ENCODE measurements around the gene SGK1. TPM values are rescaled to one million over a fixed set of nuclear protein-coding genes. Genes with fewer than 3 reads are reported as not detected.
"Not testable (repeated sequence)": the region's sequence is repeated elsewhere in the genome, so short reads cannot be mapped to it uniquely, and the experiment has no call there.

Gene SGK1
- total RNA-seq, 2 donors from 2014 or later, result 9.7 to 13.0 TPM

GRCh38 chr6:134211297-134211696 is 106.6 kb downstream of the SGK1 start:
- DNase-seq, result no peak
- Histone ChIP-seq H3K36me3 (ENCODE audit: control insufficient read depth, insufficient read depth, low read length) (no peaks in the 10 kb centered on the region), H3K4me3 (ENCODE audit: low read length) (no peak overlapping the region), H3K27me3 (ENCODE audit: control insufficient read depth, insufficient read depth, low read length, poor library complexity, severe bottlenecking) (no peaks in the 10 kb centered on the region), H3K9ac (ENCODE audit: extremely low read depth, low read length, poor library complexity, severe bottlenecking) (no peak overlapping the region), H3K9me3 (ENCODE audit: control insufficient read depth, low read length) (no peaks in the 10 kb centered on the region), H3K4me1 (ENCODE audit: control insufficient read depth, insufficient read depth, low read length) (no peaks in the 10 kb centered on the region), H3K27ac (ENCODE audit: low read depth, low read length) (no peak overlapping the region)
- H3K27me3 Mint-ChIP-seq (ENCODE audit: insufficient read depth), result no peaks in the 10 kb centered on the region
- 89 to 96% methylated on average over 1 to 3 of the region's 3 CpGs for WGBS, 2 experiments (ENCODE audit: insufficient coverage in 1 of 2, insufficient read length in 1 of 2)
- no peak for TF ChIP-seq CTCF (conservative IDR thresholded peaks at IDR 0.05)
- H3K4me3 Mint-ChIP-seq, result no peak overlapping the region
- no peaks in the 10 kb centered on the region for H3K4me1 Mint-ChIP-seq
- H3K36me3 Mint-ChIP-seq (ENCODE audit: low read depth), result no peaks in the 10 kb centered on the region
- H3K9me3 Mint-ChIP-seq, result no peaks in the 10 kb centered on the region
- H3K27ac Mint-ChIP-seq, result no peak overlapping the region

GRCh38 chr6:134207421-134207820 is 110.5 kb downstream of the SGK1 start:
- no peak overlapping the region for H3K9ac ChIP-seq (ENCODE audit: extremely low read depth, low read length, poor library complexity, severe bottlenecking)
- no peak overlapping the region for H3K27ac ChIP-seq (ENCODE audit: low read depth, low read length)
- Mint-ChIP-seq H3K4me1 (no peaks in the 10 kb centered on the region), H3K27me3 (ENCODE audit: insufficient read depth) (no peaks in the 10 kb centered on the region), H3K9me3 (peaks cover 4% of the 10 kb centered on the region), H3K4me3 (no peak overlapping the region), H3K36me3 (ENCODE audit: low read depth) (no peaks in the 10 kb centered on the region), H3K27ac (no peak overlapping the region)
- no peaks in the 10 kb centered on the region for H3K27me3 ChIP-seq (ENCODE audit: control insufficient read depth, insufficient read depth, low read length, poor library complexity, severe bottlenecking)
- no peaks in the 10 kb centered on the region for H3K36me3 ChIP-seq (ENCODE audit: control insufficient read depth, insufficient read depth, low read length)
- no peak for DNase-seq
- WGBS, 2 experiments (ENCODE audit: insufficient coverage in 1 of 2, insufficient read length in 1 of 2), result 93 to 100% methylated on average over 2 to 4 of the region's 4 CpGs
- no peak overlapping the region for H3K4me3 ChIP-seq (ENCODE audit: low read length)
- TF ChIP-seq CTCF (conservative IDR thresholded peaks at IDR 0.05), result no peak
- no peaks in the 10 kb centered on the region for H3K4me1 ChIP-seq (ENCODE audit: control insufficient read depth, insufficient read depth, low read length)
- peaks cover 3% of the 10 kb centered on the region for H3K9me3 ChIP-seq (ENCODE audit: control insufficient read depth, low read length)

- Mint-ChIP-seq H3K9me3 (peaks cover 4% of the 10 kb centered on the region), H3K4me3 (no peak overlapping the region), H3K36me3 (ENCODE audit: low read depth) (no peaks in the 10 kb centered on the region), H3K4me1 (peaks cover 1% of the 10 kb centered on the region), H3K27ac (no peak overlapping the region), H3K27me3 (ENCODE audit: insufficient read depth) (no peaks in the 10 kb centered on the region)
- H3K27ac ChIP-seq (ENCODE audit: low read depth, low read length), result no peak overlapping the region
- no peaks in the 10 kb centered on the region for H3K36me3 ChIP-seq (ENCODE audit: control insufficient read depth, insufficient read depth, low read length)
- no peak for TF ChIP-seq CTCF (conservative IDR thresholded peaks at IDR 0.05)
- H3K4me3 ChIP-seq (ENCODE audit: low read length), result no peak overlapping the region
- no peaks in the 10 kb centered on the region for H3K27me3 ChIP-seq (ENCODE audit: control insufficient read depth, insufficient read depth, low read length, poor library complexity, severe bottlenecking)
- no peaks in the 10 kb centered on the region for H3K4me1 ChIP-seq (ENCODE audit: control insufficient read depth, insufficient read depth, low read length)
- H3K9ac ChIP-seq (ENCODE audit: extremely low read depth, low read length, poor library complexity, severe bottlenecking), result no peak overlapping the region
- WGBS, 2 experiments (ENCODE audit: insufficient coverage in 1 of 2, insufficient read length in 1 of 2), result 95 to 100% methylated on average over 4 of the region's 4 CpGs
- no peak for DNase-seq
- H3K9me3 ChIP-seq (ENCODE audit: control insufficient read depth, low read length), result peaks cover 3% of the 10 kb centered on the region
Observed at GRCh38 chr6:134205366-134205765, 112.5 kb downstream of the SGK1 start.

GRCh38 chr6:134204759-134205158 is 113.2 kb downstream of the SGK1 start:
- H3K36me3 ChIP-seq (ENCODE audit: control insufficient read depth, insufficient read depth, low read length); H3K27me3 ChIP-seq (ENCODE audit: control insufficient read depth, insufficient read depth, low read length, poor library complexity, severe bottlenecking); H3K4me1 ChIP-seq (ENCODE audit: control insufficient read depth, insufficient read depth, low read length); H3K9me3 ChIP-seq (ENCODE audit: control insufficient read depth, low read length); H3K4me1 Mint-ChIP-seq; H3K27ac ChIP-seq (ENCODE audit: low read depth, low read length); H3K27me3 Mint-ChIP-seq (ENCODE audit: insufficient read depth); H3K4me3 ChIP-seq (ENCODE audit: low read length); H3K36me3 Mint-ChIP-seq (ENCODE audit: low read depth); H3K4me3 Mint-ChIP-seq; DNase-seq; H3K9ac ChIP-seq (ENCODE audit: extremely low read depth, low read length, poor library complexity, severe bottlenecking); H3K27ac Mint-ChIP-seq; H3K9me3 Mint-ChIP-seq: not testable (repeated sequence)
- WGBS, 2 experiments (ENCODE audit: insufficient coverage in 1 of 2, insufficient read length in 1 of 2), result 89 to 92% methylated on average over 1 of the region's 1 CpG

Measured in endodermal cell (in vitro differentiated cells).